Peyer's patch (tissue), 4 donors: ENCODE results near the gene SPEF1. TPM values are rescaled to one million over a fixed set of nuclear protein-coding genes. Genes with fewer than 3 reads are reported as not detected.
A peak's percentile ranks its signal among the peaks of the same experiment; 100 is the strongest.

ENCODE experiments used
- DNase-seq, 3 donors: peaks; one replicate each; pipeline ENCODE4 v3.0.0-alpha.2; 2017 to 2019
- H3K27ac ChIP-seq, 4 donors: fragments of 200-600 bp; sonication (generic); one replicate each; pipeline ENCODE4 v1.5.1; 2016 to 2019
- H3K27me3 ChIP-seq, 2 donors: fragments of 200-600 bp; sonication (generic); one replicate each; pipeline ENCODE4 v1.5.1; 2019
- H3K36me3 ChIP-seq, 3 donors: fragments of 200-600 bp; sonication (generic); one replicate each; pipeline ENCODE4 v1.5.1; 2016 to 2019
- H3K4me1 ChIP-seq, 4 donors: fragments of 200-600 bp; sonication (generic); one replicate each; pipeline ENCODE4 v1.5.1; 2016 to 2019
- H3K4me3 ChIP-seq, 4 donors: fragments of 200-600 bp; sonication (generic); 1 replicate in 3 of 4; 2 replicates in 1 of 4; pipeline ENCODE4 v1.5.1; 2016 to 2019; ENCODE audit warnings: mild to moderate bottlenecking in 1 of 4
- H3K9me3 ChIP-seq, 4 donors: fragments of 200-600 bp; sonication (generic); one replicate each; pipeline ENCODE4 v1.5.1; 2016 to 2019; ENCODE audit warnings: mild to moderate bottlenecking in 1 of 4
- CTCF ChIP-seq, 6 experiments: fragments of 450-650 bp in 4 of 6; fragments of 200-600 bp in 2 of 6; sonication (generic) in 1 of 6; IDR thresholded peaks; one replicate each; pipeline ENCODE4 v1.5.1; 2017 to 2019; ENCODE audit warnings: antibody characterized with exemption in 6 of 6, mild to moderate bottlenecking in 3 of 6, moderate library complexity in 1 of 6
- POLR2A ChIP-seq, 2 donors: fragments of 450-650 bp; IDR thresholded peaks; one replicate each; pipeline ENCODE4 v1.5.1; 2017; ENCODE audit warnings: antibody characterized with exemption in 2 of 2, mild to moderate bottlenecking in 2 of 2, moderate library complexity in 2 of 2
- total RNA-seq, 4 donors: library from RNA; depleted of rRNA; stranded (reverse); fragments of >200 nt; gene quantifications; one replicate each; pipeline ENCODE4 v1.1.0, GENCODE V29; 2016

Gene SPEF1
- total RNA-seq, 4 donors from 2014 or later = not detected

DNA sequence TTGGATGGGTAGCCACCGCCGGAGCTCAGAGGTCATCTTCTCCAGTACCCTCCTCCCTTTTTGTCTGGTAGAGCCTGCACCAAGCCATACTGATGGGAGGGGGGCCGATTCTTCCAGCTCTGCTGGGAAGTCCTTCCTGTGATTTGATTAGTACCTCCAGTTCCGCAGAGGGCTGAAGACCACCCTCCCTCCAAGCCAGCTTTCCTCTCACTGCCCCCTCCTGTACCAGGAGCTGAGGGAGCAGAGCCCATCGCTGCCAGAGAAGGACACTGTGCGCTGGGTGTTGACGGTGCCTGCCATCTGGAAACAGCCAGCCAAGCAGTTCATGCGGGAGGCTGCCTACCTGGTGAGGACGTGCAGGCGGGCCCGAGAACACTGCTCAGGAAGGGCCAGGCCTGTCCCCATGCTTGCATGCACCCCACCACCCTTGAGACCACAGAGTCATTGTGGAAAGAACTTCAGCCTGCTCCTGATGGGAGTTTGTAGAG lies 35.5 kb downstream of the SPEF1 start:
- H3K27ac ChIP-seq = no peak overlapping the region
- H3K36me3 ChIP-seq = no peaks in the 10 kb centered on the region
- no peak for DNase-seq
- no peak for TF ChIP-seq POLR2A (IDR thresholded peaks at IDR 0.05)
- no peak for TF ChIP-seq CTCF (IDR thresholded peaks at IDR 0.05)
- peaks cover 0 to 5% of the 10 kb centered on the region in 2 donors for H3K27me3 ChIP-seq
- H3K9me3 ChIP-seq = no peaks in the 10 kb centered on the region
- no peak overlapping the region for H3K4me3 ChIP-seq
- H3K4me1 ChIP-seq = peaks cover 0 to 11% (median 2%) of the 10 kb centered on the region in 4 donors

DNA sequence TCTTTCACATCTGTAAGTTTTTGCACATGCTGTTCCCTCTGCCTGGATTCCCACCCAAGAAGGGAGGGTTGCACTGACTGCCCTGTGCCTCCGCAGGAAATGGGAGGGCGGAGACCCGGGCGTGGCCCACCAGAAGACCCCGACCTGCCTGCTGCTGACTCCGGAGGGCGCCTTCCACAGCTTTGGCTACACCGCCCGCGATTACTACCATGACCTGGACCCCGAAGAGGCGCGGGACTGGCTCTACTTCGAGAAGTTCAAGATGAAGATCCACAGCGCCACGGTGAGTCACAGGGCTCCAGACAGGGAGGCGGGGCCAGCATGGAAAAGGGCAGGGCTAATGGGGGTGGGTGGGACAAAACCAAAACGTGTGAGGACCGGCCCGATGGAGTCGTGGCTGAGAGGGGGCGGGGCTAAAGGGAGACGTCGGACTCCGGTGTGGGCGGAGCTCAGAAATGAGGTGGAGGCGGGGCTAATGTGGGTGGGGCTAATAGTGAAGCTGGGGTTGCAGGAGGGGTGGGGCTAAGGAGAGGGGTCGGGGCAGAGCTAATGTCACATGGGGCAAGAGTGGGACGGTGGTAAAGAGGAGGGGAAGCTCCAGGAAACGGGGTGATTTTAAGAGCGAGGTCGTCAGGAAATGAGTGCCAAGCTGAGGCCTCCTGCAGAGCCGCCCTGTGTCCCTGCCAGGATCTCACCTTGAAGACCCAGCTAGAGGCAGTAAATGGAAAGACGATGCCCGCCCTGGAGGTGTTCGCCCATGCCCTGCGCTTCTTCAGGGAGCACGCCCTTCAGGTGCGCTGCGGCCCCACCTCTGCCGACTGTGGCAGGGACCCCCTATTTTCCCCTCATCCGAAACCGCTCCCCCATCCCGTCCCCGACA lies 36.2 kb downstream of the SPEF1 start:
- Histone ChIP-seq H3K36me3 (no peaks in the 10 kb centered on the region), H3K4me1 (peaks cover 0 to 7% (median 2%) of the 10 kb centered on the region in 4 donors), H3K9me3 (no peaks in the 10 kb centered on the region), H3K27ac (no peak overlapping the region), H3K27me3 (peaks cover 0 to under 1% of the 10 kb centered on the region in 2 donors), H3K4me3 (peak overlapping the region in 2 of 4 donors; percentile 6 to 32)
- peak; percentile 63 to 87 (median 75) for DNase-seq
- TF ChIP-seq POLR2A (IDR thresholded peaks at IDR 0.05) = no peak
- TF ChIP-seq CTCF (IDR thresholded peaks at IDR 0.05) = no peak

DNA sequence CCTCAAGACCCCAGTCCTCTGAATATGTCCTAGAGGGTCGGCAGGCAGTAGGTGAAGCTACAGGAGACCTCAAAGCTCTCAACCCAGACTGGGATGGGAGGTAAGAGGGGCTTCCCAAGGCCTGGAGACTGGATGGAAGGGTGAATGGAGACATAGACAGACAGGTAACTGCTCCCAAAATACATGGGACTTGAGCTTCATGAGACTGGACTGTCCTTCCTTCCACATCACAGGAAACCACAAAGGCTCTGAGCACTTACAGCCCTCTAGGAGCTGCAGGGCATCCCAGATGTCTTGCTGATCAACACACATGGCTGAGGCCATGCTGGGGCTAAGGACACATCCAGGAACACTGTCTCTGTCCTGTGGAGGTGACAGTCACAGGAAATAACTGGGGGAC lies 37.2 kb downstream of the SPEF1 start:
- no peaks in the 10 kb centered on the region for H3K9me3 ChIP-seq
- no peak for TF ChIP-seq POLR2A (IDR thresholded peaks at IDR 0.05)
- TF ChIP-seq CTCF (IDR thresholded peaks at IDR 0.05) = no peak
- no peaks in the 10 kb centered on the region for H3K4me1 ChIP-seq
- H3K36me3 ChIP-seq = no peaks in the 10 kb centered on the region
- H3K27me3 ChIP-seq = no peaks in the 10 kb centered on the region
- H3K27ac ChIP-seq = no peak overlapping the region
- DNase-seq = no peak
- H3K4me3 ChIP-seq = no peak overlapping the region

DNA sequence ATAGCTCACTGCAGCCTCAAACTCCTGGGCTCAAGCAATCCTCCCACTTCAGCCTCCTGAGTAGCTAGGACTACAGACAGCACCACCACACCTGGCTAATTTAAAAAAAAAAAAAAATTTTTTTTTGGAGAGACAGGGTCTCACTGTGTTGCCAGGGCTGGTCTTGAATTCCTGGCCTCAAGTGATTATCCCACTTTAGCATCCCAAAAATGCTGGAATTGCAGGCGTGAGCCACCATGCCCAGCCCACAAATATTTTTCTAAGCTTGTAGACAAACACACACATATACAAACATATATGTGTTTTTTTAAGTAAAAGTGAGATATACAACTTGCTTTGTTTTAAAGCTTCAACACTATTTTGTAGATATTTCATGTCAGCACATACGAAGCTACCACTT lies 38.0 kb downstream of the SPEF1 start:
- Histone ChIP-seq H3K4me1 (no peaks in the 10 kb centered on the region), H3K4me3 (no peak overlapping the region), H3K36me3 (no peaks in the 10 kb centered on the region), H3K27me3 (no peaks in the 10 kb centered on the region), H3K9me3 (no peaks in the 10 kb centered on the region), H3K27ac (no peak overlapping the region)
- TF ChIP-seq POLR2A (IDR thresholded peaks at IDR 0.05) (no peak), CTCF (IDR thresholded peaks at IDR 0.05) (no peak)
- DNase-seq = no peak

- TF ChIP-seq POLR2A (IDR thresholded peaks at IDR 0.05) (no peak), CTCF (IDR thresholded peaks at IDR 0.05) (no peak)
- Histone ChIP-seq H3K27me3 (no peaks in the 10 kb centered on the region), H3K4me1 (no peaks in the 10 kb centered on the region), H3K36me3 (no peaks in the 10 kb centered on the region), H3K9me3 (no peaks in the 10 kb centered on the region), H3K27ac (no peak overlapping the region), H3K4me3 (no peak overlapping the region)
- no peak for DNase-seq
Observed at GRCh38 chr20:3741836-3742458, 39.3 kb downstream of the SPEF1 start.
